Neuronal stem cell (in vitro differentiated cells): ENCODE measurements around the gene SLC25A44.

Experiments used
- DNase-seq: peaks from one replicate; pipeline ENCODE4 v3.0.0-alpha.2; 2013; ENCODE audit warnings: low spot score
- H2AFZ ChIP-seq: one replicate; pipeline ENCODE4 v1.6.1; 2013; ENCODE audit warnings: mild to moderate bottlenecking, low read length, inconsistent platforms
- H2AK5ac ChIP-seq: 2 replicates; pipeline ENCODE4 v1.6.1; 2013; ENCODE audit warnings: low read depth, mild to moderate bottlenecking, inconsistent platforms, low read length, moderate library complexity, mixed read lengths
- H2BK120ac ChIP-seq: 2 replicates; pipeline ENCODE4 v1.6.1; 2013; ENCODE audit warnings: low read depth, mild to moderate bottlenecking, inconsistent platforms, low read length, moderate library complexity, mixed read lengths
- H2BK12ac ChIP-seq: one replicate; pipeline ENCODE4 v1.6.1; 2013; ENCODE audit warnings: low read length, inconsistent platforms
- H2BK15ac ChIP-seq: 2 replicates; pipeline ENCODE4 v1.6.1; 2013; ENCODE audit warnings: mild to moderate bottlenecking, low read length, inconsistent platforms, mixed read lengths
- H2BK5ac ChIP-seq: one replicate; pipeline ENCODE4 v1.6.1; 2013; ENCODE audit warnings: inconsistent platforms, mild to moderate bottlenecking, low read length, moderate library complexity
- H3K14ac ChIP-seq: one replicate; pipeline ENCODE4 v1.6.1; 2013; ENCODE audit warnings: low read length, inconsistent platforms
- H3K18ac ChIP-seq: 2 replicates; pipeline ENCODE4 v1.6.1; 2013; ENCODE audit warnings: low read length, inconsistent platforms
- H3K23ac ChIP-seq: 2 replicates; pipeline ENCODE4 v1.6.1; 2013; ENCODE audit warnings: low read depth, mild to moderate bottlenecking, mixed read lengths, low read length, inconsistent platforms; ENCODE audit not compliant: poor library complexity
- H3K27ac ChIP-seq: replicated peaks from 3 replicates; pipeline ENCODE4 v1.5.1; 2013; ENCODE audit warnings: low read length, inconsistent platforms
- H3K27me3 ChIP-seq, 3 experiments: 2 replicates each; pipeline ENCODE4 v1.6.1; 2013; ENCODE audit warnings: low read length in 3 of 3, mild to moderate bottlenecking in 2 of 3, inconsistent platforms in 1 of 3, low read depth in 1 of 3, mixed read lengths in 1 of 3, moderate library complexity in 1 of 3; ENCODE audit not compliant: control insufficient read depth in 3 of 3, insufficient read depth in 3 of 3
- H3K36me3 ChIP-seq, 2 donors: replicated peaks in 1 of 2; 2 replicates each; pipeline ENCODE4 v1.6.1; 2013; ENCODE audit warnings: low read length in 2 of 2; ENCODE audit not compliant: control insufficient read depth in 2 of 2, insufficient read depth in 2 of 2
- H3K4ac ChIP-seq: 2 replicates; pipeline ENCODE4 v1.6.1; 2013; ENCODE audit warnings: inconsistent platforms, mild to moderate bottlenecking, low read length, moderate library complexity
- H3K4me1 ChIP-seq, 2 donors: 1 replicate in 1 of 2; 2 replicates in 1 of 2; pipeline ENCODE4 v1.6.1; 2013; ENCODE audit warnings: low read length in 2 of 2, low read depth in 1 of 2; ENCODE audit not compliant: control insufficient read depth in 2 of 2, insufficient read depth in 1 of 2
- H3K4me2 ChIP-seq: one replicate; pipeline ENCODE4 v1.6.1; 2013; ENCODE audit warnings: mild to moderate bottlenecking, low read length, inconsistent platforms; ENCODE audit not compliant: insufficient read depth, poor library complexity, severe bottlenecking
- H3K4me3 ChIP-seq, 2 donors: 2 replicates each; pipeline ENCODE4 v1.5.1; 2013; ENCODE audit warnings: low read length in 2 of 2, mild to moderate bottlenecking in 2 of 2, inconsistent platforms in 1 of 2, moderate library complexity in 1 of 2
- H3K79me1 ChIP-seq: one replicate; pipeline ENCODE4 v1.6.1; 2013; ENCODE audit warnings: low read depth, mild to moderate bottlenecking, inconsistent platforms, low read length, moderate library complexity
- H3K9ac ChIP-seq: one replicate; pipeline ENCODE4 v1.6.1; 2013; ENCODE audit warnings: mild to moderate bottlenecking, low read depth, low read length, inconsistent platforms; ENCODE audit not compliant: poor library complexity
- H3K9me3 ChIP-seq, 2 donors: replicated peaks in 1 of 2; 2 replicates each; pipeline versions ENCODE3 to v1.6.1; 2013; ENCODE audit warnings: low read length in 2 of 2, mild to moderate bottlenecking in 2 of 2, inconsistent platforms in 1 of 2, low read depth in 1 of 2, mixed read lengths in 1 of 2, moderate library complexity in 1 of 2; ENCODE audit not compliant: control insufficient read depth in 2 of 2, insufficient read depth in 1 of 2
- H4K8ac ChIP-seq: one replicate; pipeline ENCODE4 v1.6.1; 2013; ENCODE audit warnings: low read depth, mild to moderate bottlenecking, inconsistent platforms, low read length, moderate library complexity
- H4K91ac ChIP-seq: one replicate; pipeline ENCODE4 v1.6.1; 2013; ENCODE audit warnings: low read length, low read depth, mild to moderate bottlenecking, inconsistent platforms; ENCODE audit not compliant: poor library complexity
- WGBS, 2 donors: extraction: QIAGEN DNeasy Blood & Tissue Kit; methylation state at CpG; one replicate each; pipeline ENCODE4 v1.1.7; 2013; ENCODE audit warnings: missing lambda C conversion rate in 2 of 2, mixed read lengths in 1 of 2; ENCODE audit not compliant: insufficient read length in 2 of 2, insufficient replicate concordance in 1 of 2; ENCODE audit errors: extremely low coverage in 2 of 2; 5-methylcytosine and 5-hydroxymethylcytosine counted together

The SLC25A44 gene

GRCh38 chr1:156203331-156203730, 9.4 kb downstream of the SLC25A44 start:
- Histone ChIP-seq H3K4me2 (no peak overlapping the region), H2AFZ (no peak overlapping the region), H2BK12ac (no peak overlapping the region), H3K27me3 (no peaks in the 10 kb centered on the region), H2BK120ac (no peak overlapping the region), H3K4me3 (no peak overlapping the region), H4K8ac (no peak overlapping the region), H3K9ac (no peak overlapping the region), H3K14ac (no peak overlapping the region), H3K23ac (no peak overlapping the region), H2BK15ac (no peak overlapping the region), H3K36me3 (peaks cover 11 to 44% of the 10 kb centered on the region in 2 donors), H3K79me1 (no peaks in the 10 kb centered on the region), H4K91ac (no peak overlapping the region), H3K4ac (no peak overlapping the region), H2BK5ac (no peak overlapping the region), H3K9me3 (peaks cover 0 to 2% of the 10 kb centered on the region in 2 donors), H3K4me1 (no peaks in the 10 kb centered on the region), H3K18ac (no peak overlapping the region), H3K27ac (no peak overlapping the region), H2AK5ac (no peak overlapping the region)
- DNase-seq = no peak

- no peak for DNase-seq
- no peak overlapping the region for H3K23ac ChIP-seq
- peaks cover 0 to 2% of the 10 kb centered on the region in 2 donors for H3K9me3 ChIP-seq
- no peak overlapping the region for H3K18ac ChIP-seq
- H3K4ac ChIP-seq = no peak overlapping the region
- no peak overlapping the region for H3K9ac ChIP-seq
- H2AK5ac ChIP-seq = no peak overlapping the region
- H4K8ac ChIP-seq = no peak overlapping the region
- no peak overlapping the region for H2AFZ ChIP-seq
- H2BK5ac ChIP-seq = no peak overlapping the region
- no peak overlapping the region for H2BK120ac ChIP-seq
- no peak overlapping the region for H3K14ac ChIP-seq
- H4K91ac ChIP-seq = no peak overlapping the region
- H3K27ac ChIP-seq = no peak overlapping the region
- WGBS, 2 donors = no CpG with 5 or more reads among the region's 3 CpGs
- no peaks in the 10 kb centered on the region for H3K4me1 ChIP-seq
- H3K4me3 ChIP-seq = no peak overlapping the region
- no peak overlapping the region for H2BK15ac ChIP-seq
- no peak overlapping the region for H2BK12ac ChIP-seq
- H3K36me3 ChIP-seq = peaks cover 9 to 54% of the 10 kb centered on the region in 2 donors
- no peaks in the 10 kb centered on the region for H3K79me1 ChIP-seq
- H3K4me2 ChIP-seq = no peak overlapping the region
- H3K27me3 ChIP-seq = no peaks in the 10 kb centered on the region
Measured at GRCh38 chr1:156204686-156205085, 10.8 kb downstream of the SLC25A44 start.

GRCh38 chr1:156211243-156211642, 17.3 kb downstream of the SLC25A44 start:
- Histone ChIP-seq H2BK5ac (no peak overlapping the region), H3K4me3 (no peak overlapping the region), H4K91ac (no peak overlapping the region), H4K8ac (no peak overlapping the region), H2AFZ (no peak overlapping the region), H3K4me2 (no peak overlapping the region), H2BK12ac (no peak overlapping the region), H3K9ac (no peak overlapping the region), H3K9me3 (no peaks in the 10 kb centered on the region), H2BK15ac (no peak overlapping the region), H3K79me1 (no peaks in the 10 kb centered on the region), H2BK120ac (no peak overlapping the region), H3K27ac (no peak overlapping the region), H2AK5ac (no peak overlapping the region), H3K27me3 (no peaks in the 10 kb centered on the region), H3K23ac (no peak overlapping the region), H3K14ac (no peak overlapping the region), H3K4me1 (no peaks in the 10 kb centered on the region), H3K4ac (no peak overlapping the region), H3K36me3 (peaks cover 7 to 66% of the 10 kb centered on the region in 2 donors), H3K18ac (no peak overlapping the region)
- no CpG with 5 or more reads among the region's 3 CpGs for WGBS, 2 donors
- no peak for DNase-seq

GRCh38 chr1:156212130-156212529, 18.2 kb downstream of the SLC25A44 start:
- H2AFZ ChIP-seq = peak overlapping the region; percentile 95
- H3K9me3 ChIP-seq = no peaks in the 10 kb centered on the region
- H4K91ac ChIP-seq = no peak overlapping the region
- H3K27me3 ChIP-seq = no peaks in the 10 kb centered on the region
- no peaks in the 10 kb centered on the region for H3K4me1 ChIP-seq
- no peak overlapping the region for H3K9ac ChIP-seq
- H3K4me2 ChIP-seq = peak overlapping the region; percentile 61
- no peak overlapping the region for H3K14ac ChIP-seq
- no peak overlapping the region for H2AK5ac ChIP-seq
- DNase-seq = no peak
- no peak overlapping the region for H4K8ac ChIP-seq
- no peak overlapping the region for H2BK15ac ChIP-seq
- no peak overlapping the region for H3K18ac ChIP-seq
- no peak overlapping the region for H3K27ac ChIP-seq
- H3K4ac ChIP-seq = no peak overlapping the region
- WGBS, 2 donors = no CpG with 5 or more reads among the region's 9 CpGs
- H3K23ac ChIP-seq = no peak overlapping the region
- H3K79me1 ChIP-seq = no peaks in the 10 kb centered on the region
- H2BK5ac ChIP-seq = no peak overlapping the region
- H2BK12ac ChIP-seq = no peak overlapping the region
- no peak overlapping the region for H2BK120ac ChIP-seq
- peaks cover 7 to 60% of the 10 kb centered on the region in 2 donors for H3K36me3 ChIP-seq
- peak overlapping the region in 1 of 2 donors; percentile 88 for H3K4me3 ChIP-seq
